CMK (cell line): ENCODE measurements around the gene COPS6.
A peak's percentile ranks its signal among the peaks of the same experiment; 100 is the strongest.

Experiments used
- DNase-seq: peaks from one replicate; pipeline ENCODE4 v3.0.0-alpha.2; 2010; ENCODE audit warnings: low read depth

The COPS6 gene

DNA sequence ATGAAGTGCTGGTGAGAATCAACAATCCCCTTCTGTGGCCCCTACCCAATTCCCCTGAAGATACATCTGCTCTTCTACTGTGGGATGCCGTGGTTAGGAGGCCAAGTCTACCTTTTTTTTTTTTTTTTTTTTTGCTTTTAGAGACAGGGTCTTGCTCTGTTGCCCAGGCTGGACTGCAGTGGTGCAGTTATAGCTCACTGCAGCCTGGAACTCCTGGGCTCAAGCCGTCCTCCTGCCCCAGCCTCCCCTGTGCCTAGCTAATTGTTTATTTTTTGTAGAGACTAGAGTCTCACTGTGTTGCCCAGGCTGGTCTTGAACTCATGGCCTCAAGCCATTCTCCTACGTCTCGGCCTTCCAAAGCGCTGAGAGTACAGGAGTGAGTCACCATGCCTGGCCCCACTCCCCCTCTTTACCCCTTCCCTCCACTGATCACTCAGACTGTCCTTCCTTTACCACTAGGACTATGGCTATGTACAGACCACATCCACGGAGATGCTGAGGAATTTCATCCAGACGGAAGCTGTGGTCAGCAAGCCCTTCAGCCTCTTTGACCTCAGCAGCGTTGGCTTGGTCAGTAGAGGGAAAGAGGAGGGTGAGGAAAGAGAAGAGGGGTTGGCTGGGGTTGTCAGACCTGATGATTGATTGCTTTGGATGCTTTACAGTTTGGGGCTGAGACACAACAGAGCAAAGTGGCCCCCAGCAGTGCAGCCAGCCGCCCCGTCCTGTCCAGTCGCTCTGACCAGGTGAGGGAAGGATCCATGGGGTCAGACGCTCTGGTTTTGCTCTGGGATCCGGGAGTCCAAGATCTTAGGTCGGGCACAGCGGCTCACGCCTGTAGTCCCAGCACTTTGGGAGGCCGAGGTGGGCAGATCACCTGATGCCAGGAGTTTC lies 14.4 kb downstream of the COPS6 start:
- no peak for DNase-seq

DNA sequence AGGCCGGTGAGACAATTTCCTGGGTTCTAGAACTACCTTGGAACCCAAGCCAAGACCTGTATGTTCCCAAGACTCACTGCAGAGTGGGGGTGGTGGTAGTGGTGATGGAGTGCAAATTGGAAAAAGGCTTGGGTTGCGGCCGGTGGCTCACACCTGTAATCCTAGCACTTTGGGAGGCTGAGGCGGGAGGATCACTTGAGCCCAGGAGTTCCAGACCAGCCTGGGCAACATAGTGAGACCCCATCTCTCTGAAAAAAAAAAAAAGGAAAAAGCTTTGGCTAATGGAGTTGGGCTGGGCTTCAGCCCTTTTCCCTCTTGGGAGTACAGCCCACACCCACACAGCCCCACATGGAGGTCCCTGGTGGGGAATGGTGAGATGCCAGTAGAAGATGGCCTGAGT lies 16.8 kb downstream of the COPS6 start:
- no peak for DNase-seq

- DNase-seq = no peak
Measured at GRCh38 chr7:100106633-100107032, 17.9 kb downstream of the COPS6 start.

DNA sequence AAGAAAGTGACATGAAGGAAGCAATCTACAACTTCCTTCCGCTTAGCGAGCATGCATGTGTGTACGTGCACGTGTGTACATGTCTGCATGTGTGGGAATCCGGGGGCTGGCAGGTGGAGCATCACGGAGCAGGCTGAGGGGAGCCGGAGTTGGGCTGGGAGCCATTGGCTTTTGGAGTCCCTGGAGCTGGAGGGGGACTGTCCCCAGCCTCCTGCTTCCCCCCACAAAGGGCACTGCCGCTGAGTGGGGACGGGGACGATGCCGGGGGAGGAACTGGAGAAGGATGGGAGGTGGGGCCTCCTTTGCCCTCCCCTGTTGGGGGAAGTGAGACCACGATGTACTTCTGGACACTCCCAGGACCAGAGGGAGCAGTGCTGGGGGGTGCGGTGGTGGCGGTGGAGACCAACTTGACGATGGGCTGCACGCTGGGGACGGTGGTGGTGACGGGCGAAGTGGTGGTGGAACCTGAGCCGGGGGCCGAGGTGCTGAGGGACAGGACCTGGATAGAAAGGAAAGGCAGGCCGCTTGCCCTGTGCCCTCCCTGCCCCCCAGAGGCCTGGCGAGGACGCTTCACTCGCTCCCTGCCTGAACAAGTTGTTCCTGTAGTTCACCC lies 18.5 kb downstream of the COPS6 start:
- DNase-seq = no peak

GRCh38 chr7:100107890-100108289 lies 19.1 kb downstream of the COPS6 start:
- no peak for DNase-seq

GRCh38 chr7:100109521-100110163 lies 20.9 kb downstream of the COPS6 start:
- no peak for DNase-seq

- no peak for DNase-seq
Measured at GRCh38 chr7:100111156-100111555, 22.4 kb downstream of the COPS6 start.

DNA sequence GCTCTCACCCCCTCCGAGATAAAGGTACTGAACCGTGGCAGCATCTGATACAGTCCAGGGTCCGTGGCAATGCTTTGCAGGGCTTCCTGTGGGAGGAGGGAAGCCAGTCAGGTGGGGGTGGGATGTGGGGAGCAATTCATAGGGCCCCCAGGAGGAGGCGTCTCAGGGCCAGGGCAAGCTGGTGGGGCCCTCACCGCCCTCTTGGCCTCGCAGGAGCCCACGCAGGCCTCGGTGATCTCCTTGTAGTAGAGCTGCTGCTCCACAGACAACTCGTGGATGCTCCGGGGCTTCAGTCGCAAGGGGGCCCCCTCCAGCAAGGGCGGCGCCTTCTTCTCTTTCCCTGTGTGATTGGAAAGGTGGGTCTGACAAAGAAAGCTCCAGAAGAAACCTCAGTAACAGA lies 23.1 kb downstream of the COPS6 start:
- no peak for DNase-seq

- DNase-seq = no peak
Measured at GRCh38 chr7:100115026-100115425, 26.3 kb downstream of the COPS6 start.

DNA sequence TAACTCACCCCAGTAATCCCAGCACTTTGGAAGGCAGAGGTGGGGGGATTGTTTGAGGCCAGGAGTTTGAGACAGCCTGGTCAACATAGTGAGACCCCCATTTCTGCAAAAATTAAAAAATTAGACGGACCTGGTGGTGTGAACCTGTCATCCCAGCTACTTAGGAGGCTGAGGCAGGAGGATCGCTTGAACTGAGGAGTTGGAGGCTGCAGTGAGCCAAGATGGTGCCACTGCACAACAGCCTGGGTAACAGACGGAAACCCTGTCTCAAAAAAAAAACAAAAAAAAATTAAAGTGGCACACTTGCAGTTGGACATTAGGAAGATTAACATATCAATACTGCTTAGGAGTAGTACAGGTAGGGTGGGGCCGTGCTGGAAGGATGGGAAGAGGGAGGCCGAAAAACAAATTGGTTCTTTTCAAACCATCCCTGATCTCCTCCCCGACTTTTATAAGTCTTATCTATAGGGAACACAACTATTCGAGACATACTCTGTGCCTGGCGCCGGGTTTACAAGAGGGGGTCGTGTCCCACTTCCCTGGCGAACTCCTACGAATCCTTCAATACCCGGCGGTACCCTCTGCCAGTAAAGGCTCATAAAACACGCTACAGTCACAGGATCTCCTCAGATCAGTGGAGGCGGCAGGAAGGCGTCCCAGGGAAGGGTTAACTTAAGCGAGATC lies 29.8 kb downstream of the COPS6 start:
- no peak for DNase-seq

- DNase-seq = peak; percentile 86
Measured at GRCh38 chr7:100119072-100119969, 30.6 kb downstream of the COPS6 start, which contains the start of the genes CNPY4 and TAF6. Gene CNPY4 (plus strand): TSS chr7:100119634. CDS start chr7:100119745, 111 bp downstream. Gene TAF6 (minus strand): TSS chr7:100119358. CDS start chr7:100114209, 5,149 bp downstream.

DNA sequence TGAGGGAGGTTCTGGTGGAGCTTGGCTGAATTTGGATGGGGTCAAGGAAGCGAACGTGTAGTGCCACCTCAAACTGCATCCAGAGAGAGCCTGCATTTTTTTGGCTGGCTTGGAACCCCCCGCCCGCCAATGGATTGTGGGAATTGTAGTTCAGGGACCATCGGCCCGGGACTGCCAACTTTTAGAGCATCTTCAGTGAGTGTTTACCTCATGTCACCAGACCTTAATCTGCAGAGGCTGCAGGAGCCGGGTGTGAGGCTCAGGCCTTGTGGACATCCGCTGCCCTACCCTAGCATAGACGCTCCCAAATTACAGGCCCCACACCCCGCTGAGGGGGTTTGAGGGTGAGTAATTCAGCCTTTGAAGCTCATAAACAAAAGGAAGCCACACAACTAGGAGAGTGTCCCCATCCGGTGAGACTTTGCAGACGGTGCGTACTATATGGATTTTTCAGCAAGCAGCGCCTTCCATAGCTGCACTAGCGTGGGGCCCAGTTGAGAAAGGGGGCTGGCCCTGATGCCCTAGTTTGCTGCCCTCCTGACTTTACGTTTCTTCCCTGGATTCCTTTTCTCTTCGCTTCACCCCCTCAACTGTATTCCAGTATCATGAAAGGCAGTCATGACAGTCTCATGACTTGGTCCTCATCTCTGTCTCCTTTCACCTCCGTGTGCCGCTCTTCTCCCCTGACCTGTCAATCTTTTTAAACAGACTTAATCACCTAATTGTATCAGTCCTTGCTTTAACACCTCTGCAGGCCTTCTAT lies 31.4 kb downstream of the COPS6 start:
- DNase-seq = no peak

GRCh38 chr7:100120733-100121036 lies 31.9 kb downstream of the COPS6 start:
- DNase-seq = no peak

GRCh38 chr7:100122067-100122466 lies 33.3 kb downstream of the COPS6 start:
- no peak for DNase-seq

DNA sequence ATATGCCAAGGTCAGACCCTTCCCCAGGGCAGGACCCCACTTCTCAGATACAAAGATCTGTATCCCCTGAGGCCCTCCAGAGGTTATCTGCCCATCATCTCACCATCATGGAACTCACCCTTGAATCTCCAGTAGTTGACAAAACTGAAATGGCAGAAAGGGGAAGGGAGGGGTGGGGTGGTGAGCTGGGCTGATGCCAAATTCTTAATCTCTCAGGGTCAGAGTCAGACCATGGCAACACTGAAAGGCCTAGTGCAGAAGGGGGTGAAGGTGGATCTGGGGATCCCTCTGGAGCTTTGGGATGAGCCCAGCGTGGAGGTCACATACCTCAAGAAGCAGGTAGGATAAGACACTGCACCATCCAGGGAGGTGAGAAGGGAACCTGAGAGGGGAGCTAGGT lies 33.8 kb downstream of the COPS6 start:
- no peak for DNase-seq

GRCh38 chr7:100124301-100125230 lies 35.8 kb downstream of the COPS6 start:
- no peak for DNase-seq

GRCh38 chr7:100126239-100126930 lies 37.6 kb downstream of the COPS6 start:
- DNase-seq = no peak

- peak; percentile 83 for DNase-seq
Measured at GRCh38 chr7:100126931-100127865, 38.4 kb downstream of the COPS6 start, which contains the start of gene MBLAC1. Gene MBLAC1 (plus strand): TSS chr7:100126967. CDS start chr7:100127396, 429 bp downstream.
